ENCODE results near the gene MICU1.

GRCh38 chr10:72330069-72330426 lies 295.8 kb downstream of the MICU1 start:
- TF ChIP-seq, protein P1, sequence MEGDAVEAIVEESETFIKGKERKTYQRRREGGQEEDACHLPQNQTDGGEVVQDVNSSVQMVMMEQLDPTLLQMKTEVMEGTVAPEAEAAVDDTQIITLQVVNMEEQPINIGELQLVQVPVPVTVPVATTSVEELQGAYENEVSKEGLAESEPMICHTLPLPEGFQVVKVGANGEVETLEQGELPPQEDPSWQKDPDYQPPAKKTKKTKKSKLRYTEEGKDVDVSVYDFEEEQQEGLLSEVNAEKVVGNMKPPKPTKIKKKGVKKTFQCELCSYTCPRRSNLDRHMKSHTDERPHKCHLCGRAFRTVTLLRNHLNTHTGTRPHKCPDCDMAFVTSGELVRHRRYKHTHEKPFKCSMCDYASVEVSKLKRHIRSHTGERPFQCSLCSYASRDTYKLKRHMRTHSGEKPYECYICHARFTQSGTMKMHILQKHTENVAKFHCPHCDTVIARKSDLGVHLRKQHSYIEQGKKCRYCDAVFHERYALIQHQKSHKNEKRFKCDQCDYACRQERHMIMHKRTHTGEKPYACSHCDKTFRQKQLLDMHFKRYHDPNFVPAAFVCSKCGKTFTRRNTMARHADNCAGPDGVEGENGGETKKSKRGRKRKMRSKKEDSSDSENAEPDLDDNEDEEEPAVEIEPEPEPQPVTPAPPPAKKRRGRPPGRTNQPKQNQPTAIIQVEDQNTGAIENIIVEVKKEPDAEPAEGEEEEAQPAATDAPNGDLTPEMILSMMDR (IDR thresholded peaks at IDR 0.05), result no peak
- no peak for TF ChIP-seq EZH2 (IDR thresholded peaks at IDR 0.05)
- TF ChIP-seq EZH2phosphoT487 (IDR thresholded peaks at IDR 0.05), result no peak

Measured in neural progenitor cell (in vitro differentiated cells).